ENCODE results near the gene SNX25. TPM values are rescaled to one million over a fixed set of nuclear protein-coding genes. Genes with fewer than 3 reads are reported as not detected.

The SNX25 gene
- total RNA-seq, 4 donors from 2014 or later: 13.3 to 39.3 (median 15.3) TPM

GRCh38 chr4:185263419-185263818 lies 54.0 kb downstream of the SNX25 start:
- peaks cover 6% of the 10 kb centered on the region for H3K4me1 ChIP-seq
- peaks cover 10% of the 10 kb centered on the region for H3K36me3 ChIP-seq
- DNase-seq (ENCODE audit: low spot score in 2 of 2): no peak
- H3K9me3 ChIP-seq: no peaks in the 10 kb centered on the region
- 85% methylated on average over 2 of the region's 2 CpGs for WGBS
- TF ChIP-seq POLR2AphosphoS5 (IDR thresholded peaks at IDR 0.05) (no peak), CTCF (IDR thresholded peaks at IDR 0.05) (no peak), EP300 (IDR thresholded peaks at IDR 0.05) (no peak)
- no peak overlapping the region for H3K27ac ChIP-seq
- H3K4me3 ChIP-seq: no peak overlapping the region
- no peaks in the 10 kb centered on the region for H3K27me3 ChIP-seq

GRCh38 chr4:185265942-185266341 lies 56.5 kb downstream of the SNX25 start:
- H3K27me3 ChIP-seq: no peaks in the 10 kb centered on the region
- no peak for DNase-seq (ENCODE audit: low spot score in 2 of 2)
- H3K27ac ChIP-seq: no peak overlapping the region
- peaks cover 10% of the 10 kb centered on the region for H3K36me3 ChIP-seq
- TF ChIP-seq CTCF (IDR thresholded peaks at IDR 0.05): no peak
- no peak for TF ChIP-seq POLR2A (IDR thresholded peaks at IDR 0.05)
- TF ChIP-seq EP300 (IDR thresholded peaks at IDR 0.05): no peak
- no peak for TF ChIP-seq POLR2AphosphoS5 (IDR thresholded peaks at IDR 0.05)
- H3K4me1 ChIP-seq: no peaks in the 10 kb centered on the region
- WGBS: 65% methylated on average over 1 of the region's 1 CpG
- no peak overlapping the region for H3K4me3 ChIP-seq
- no peaks in the 10 kb centered on the region for H3K9me3 ChIP-seq

GRCh38 chr4:185269286-185269685 lies 59.9 kb downstream of the SNX25 start:
- no peaks in the 10 kb centered on the region for H3K4me1 ChIP-seq
- no peak overlapping the region for H3K4me3 ChIP-seq
- WGBS: 73% methylated on average over 4 of the region's 4 CpGs
- H3K9me3 ChIP-seq: no peaks in the 10 kb centered on the region
- no peak overlapping the region for H3K27ac ChIP-seq
- no peak for DNase-seq (ENCODE audit: low spot score in 2 of 2)
- peaks cover 10% of the 10 kb centered on the region for H3K36me3 ChIP-seq
- no peaks in the 10 kb centered on the region for H3K27me3 ChIP-seq
- no peak for TF ChIP-seq CTCF (IDR thresholded peaks at IDR 0.05)
- no peak for TF ChIP-seq POLR2AphosphoS5 (IDR thresholded peaks at IDR 0.05)
- no peak for TF ChIP-seq EP300 (IDR thresholded peaks at IDR 0.05)

GRCh38 chr4:185270037-185270436 lies 60.6 kb downstream of the SNX25 start:
- no peak for DNase-seq (ENCODE audit: low spot score in 2 of 2)
- Histone ChIP-seq H3K27ac (no peak overlapping the region), H3K4me1 (no peaks in the 10 kb centered on the region), H3K36me3 (peaks cover 10% of the 10 kb centered on the region), H3K9me3 (no peaks in the 10 kb centered on the region), H3K27me3 (no peaks in the 10 kb centered on the region), H3K4me3 (no peak overlapping the region)
- TF ChIP-seq CTCF (IDR thresholded peaks at IDR 0.05) (no peak), POLR2A (IDR thresholded peaks at IDR 0.05) (no peak), POLR2AphosphoS5 (IDR thresholded peaks at IDR 0.05) (no peak)
- 91% methylated on average over 5 of the region's 5 CpGs for WGBS

GRCh38 chr4:185270885-185271284 lies 61.5 kb downstream of the SNX25 start:
- 95% methylated on average over 6 of the region's 6 CpGs for WGBS

More at GRCh38 chr4:185270885-185271284, 61.5 kb downstream of the SNX25 start:
- Histone ChIP-seq H3K4me3 (no peak overlapping the region), H3K27me3 (no peaks in the 10 kb centered on the region), H3K27ac (no peak overlapping the region), H3K4me1 (no peaks in the 10 kb centered on the region), H3K36me3 (peaks cover 10% of the 10 kb centered on the region), H3K9me3 (no peaks in the 10 kb centered on the region)
- TF ChIP-seq POLR2AphosphoS5 (IDR thresholded peaks at IDR 0.05) (no peak), POLR2A (IDR thresholded peaks at IDR 0.05) (no peak), CTCF (IDR thresholded peaks at IDR 0.05) (no peak), EP300 (IDR thresholded peaks at IDR 0.05) (no peak)
- no peak for DNase-seq (ENCODE audit: low spot score in 2 of 2)
